GM23248 (cell line): ENCODE measurements around the gene GALNT10. TPM values are rescaled to one million over a fixed set of nuclear protein-coding genes. Genes with fewer than 3 reads are reported as not detected.

ENCODE experiments used
- DNase-seq: peaks from one replicate; pipeline ENCODE4 v3.0.0-alpha.2; 2015
- H2AFZ ChIP-seq: fragments of 200-600 bp; sonication (generic); 2 replicates; pipeline ENCODE4 v1.6.1; 2016; ENCODE audit warnings: antibody characterized with exemption
- H3F3A ChIP-seq: fragments of 200-600 bp; sonication (generic); 2 replicates; pipeline ENCODE4 v1.6.1; 2016; ENCODE audit warnings: mild to moderate bottlenecking, antibody characterized with exemption, mixed run types; ENCODE audit not compliant: insufficient read depth
- H3K27ac ChIP-seq: fragments of 200-600 bp; sonication (generic); 2 replicates; pipeline ENCODE4 v1.5.1; 2016; ENCODE audit warnings: mild to moderate bottlenecking
- H3K27me3 ChIP-seq: fragments of 200-600 bp; sonication (generic); replicated peaks from 2 replicates; pipeline ENCODE4 v1.6.1; 2016; ENCODE audit warnings: mild to moderate bottlenecking; ENCODE audit not compliant: insufficient read depth
- H3K36me3 ChIP-seq: fragments of 200-600 bp; sonication (generic); 2 replicates; pipeline ENCODE4 v1.6.1; 2016; ENCODE audit warnings: low read depth, mild to moderate bottlenecking
- H3K4me1 ChIP-seq: fragments of 200-600 bp; sonication (generic); 2 replicates; pipeline ENCODE4 v1.6.1; 2016; ENCODE audit warnings: mild to moderate bottlenecking; ENCODE audit not compliant: insufficient read depth
- H3K4me2 ChIP-seq: fragments of 200-600 bp; sonication (generic); one replicate; pipeline ENCODE4 v1.6.1; 2016; ENCODE audit warnings: mild to moderate bottlenecking; ENCODE audit not compliant: unreplicated experiment
- H3K4me3 ChIP-seq: fragments of 200-600 bp; sonication (generic); 2 replicates; pipeline ENCODE4 v1.5.1; 2016; ENCODE audit warnings: mild to moderate bottlenecking
- H3K79me2 ChIP-seq: fragments of 200-600 bp; sonication (generic); 2 replicates; pipeline ENCODE4 v1.6.1; 2016; ENCODE audit warnings: mild to moderate bottlenecking; ENCODE audit not compliant: insufficient read depth
- H3K9ac ChIP-seq: fragments of 200-600 bp; sonication (generic); 2 replicates; pipeline ENCODE4 v1.6.1; 2016; ENCODE audit warnings: mild to moderate bottlenecking
- H3K9me2 ChIP-seq: fragments of 200-600 bp; sonication (generic); 2 replicates; pipeline ENCODE4 v1.6.1; 2016; ENCODE audit warnings: mixed run types, mild to moderate bottlenecking, moderate library complexity; ENCODE audit not compliant: insufficient read depth
- H3K9me3 ChIP-seq: fragments of 200-600 bp; sonication (generic); one replicate; pipeline ENCODE4 v1.6.1; 2017; ENCODE audit warnings: low read depth
- H4K20me1 ChIP-seq: fragments of 200-600 bp; sonication (generic); 2 replicates; pipeline ENCODE4 v1.6.0; 2016; ENCODE audit not compliant: insufficient read depth
- EZH2 ChIP-seq: fragments of 200-600 bp; sonication (generic); IDR thresholded peaks from 2 replicates; pipeline ENCODE4 v1.6.1; 2018; ENCODE audit warnings: antibody characterized with exemption, mild to moderate bottlenecking; ENCODE audit not compliant: insufficient read depth, poor library complexity, severe bottlenecking
- EZH2phosphoT487 ChIP-seq: fragments of 200-600 bp; sonication (generic); IDR thresholded peaks from 2 replicates; pipeline ENCODE4 v1.6.1; 2018; ENCODE audit warnings: antibody characterized with exemption, moderate library complexity, mild to moderate bottlenecking, low read depth; ENCODE audit not compliant: insufficient read depth
- WGBS, 2 experiments: methylation state at CpG; one replicate each; pipeline ENCODE4 v1.1.6; 2015 to 2017; ENCODE audit warnings: low lambda C conversion rate in 2 of 2, low coverage in 1 of 2; ENCODE audit errors: missing lambda C conversion rate in 2 of 2; 5-methylcytosine and 5-hydroxymethylcytosine counted together
- in situ Hi-C: fragments of 300-500 bp; cut with MboI; formaldehyde crosslinking; loops from 2 replicates; pipeline ENCODE4 v1.15.0; 2020
- polyA plus RNA-seq: library from polyadenylated mRNA; unstranded; fragments of >200 nt; fragmentation: Nextera tagmentation; extraction: Ambion mirVana; gene quantifications from 2 replicates; pipeline ENCODE4 v1.2.1, GENCODE V29; 2016
- total RNA-seq: library from RNA; depleted of rRNA; stranded (reverse); fragments of >200 nt; shearing (Covaris generic); gene quantifications from 2 replicates; pipeline ENCODE4 v1.2.3, GENCODE V29; 2014

The GALNT10 gene
- total and polyA plus RNA-seq, 2 experiments from 2014 or later: 23.3 to 67.9 TPM

GRCh38 chr5:154172785-154173184 lies 17.7 kb upstream of the GALNT10 start:
- Histone ChIP-seq H3K9ac (no peak overlapping the region), H3K9me3 (no peaks in the 10 kb centered on the region), H3K79me2 (no peaks in the 10 kb centered on the region), H3K4me2 (no peak overlapping the region), H3K36me3 (no peaks in the 10 kb centered on the region), H2AFZ (no peak overlapping the region), H3K4me3 (no peak overlapping the region), H4K20me1 (no peaks in the 10 kb centered on the region), H3K9me2 (no peaks in the 10 kb centered on the region), H3K27ac (no peak overlapping the region), H3K27me3 (no peaks in the 10 kb centered on the region), H3F3A (no peaks in the 10 kb centered on the region), H3K4me1 (0 out of 2 replicates have a peak, but pooled peaks cover 3% of the 10 kb centered on the region)
- no peak for DNase-seq
- in situ Hi-C loops: loop anchor here (25.0 kb wide), 1 partner anchor 1635 kb away; no protein-coding TSS in a partner anchor
- TF ChIP-seq EZH2 (no peak), EZH2phosphoT487 (no peak)
- 76 to 79% methylated on average over 2 of the region's 2 CpGs for WGBS, 2 experiments

- no peak overlapping the region for H3K4me2 ChIP-seq
- H4K20me1 ChIP-seq: no peaks in the 10 kb centered on the region
- 0 out of 2 replicates have a peak, but pooled peaks cover 3% of the 10 kb centered on the region for H3K4me1 ChIP-seq
- no peak overlapping the region for H3K27ac ChIP-seq
- H2AFZ ChIP-seq: no peak overlapping the region
- TF ChIP-seq EZH2: no peak
- in situ Hi-C loops: loop anchor here (25.0 kb wide), 1 partner anchor 1637 kb away; no protein-coding TSS in a partner anchor
- no peaks in the 10 kb centered on the region for H3K79me2 ChIP-seq
- H3K4me3 ChIP-seq: no peak overlapping the region
- no peak overlapping the region for H3K9ac ChIP-seq
- H3K36me3 ChIP-seq: no peaks in the 10 kb centered on the region
- peak; percentile 45 for DNase-seq
- H3K9me2 ChIP-seq: no peaks in the 10 kb centered on the region
- no peaks in the 10 kb centered on the region for H3K9me3 ChIP-seq
- no peaks in the 10 kb centered on the region for H3K27me3 ChIP-seq
- no peaks in the 10 kb centered on the region for H3F3A ChIP-seq
- 81 to 95% methylated on average over 1 of the region's 1 CpG for WGBS, 2 experiments
Observed at GRCh38 chr5:154174091-154174490, 16.4 kb upstream of the GALNT10 start.

- Histone ChIP-seq H3K4me1 (0 out of 2 replicates have a peak, but pooled peaks cover 3% of the 10 kb centered on the region), H3K9ac (no peak overlapping the region), H3K4me2 (no peak overlapping the region), H3F3A (no peaks in the 10 kb centered on the region), H3K4me3 (no peak overlapping the region), H3K27ac (no peak overlapping the region), H2AFZ (no peak overlapping the region), H3K9me3 (no peaks in the 10 kb centered on the region), H3K9me2 (no peaks in the 10 kb centered on the region), H4K20me1 (no peaks in the 10 kb centered on the region), H3K79me2 (no peaks in the 10 kb centered on the region), H3K36me3 (no peaks in the 10 kb centered on the region), H3K27me3 (no peaks in the 10 kb centered on the region)
- 42 to 43% methylated on average over 2 of the region's 2 CpGs for WGBS, 2 experiments
- no peak for TF ChIP-seq EZH2phosphoT487
- TF ChIP-seq EZH2: no peak
- in situ Hi-C loops: loop anchor here (25.0 kb wide), 1 partner anchor 236 kb away; no protein-coding TSS in a partner anchor
- DNase-seq: peak; percentile 52
Observed at GRCh38 chr5:154176181-154176580, 14.4 kb upstream of the GALNT10 start.

DNA sequence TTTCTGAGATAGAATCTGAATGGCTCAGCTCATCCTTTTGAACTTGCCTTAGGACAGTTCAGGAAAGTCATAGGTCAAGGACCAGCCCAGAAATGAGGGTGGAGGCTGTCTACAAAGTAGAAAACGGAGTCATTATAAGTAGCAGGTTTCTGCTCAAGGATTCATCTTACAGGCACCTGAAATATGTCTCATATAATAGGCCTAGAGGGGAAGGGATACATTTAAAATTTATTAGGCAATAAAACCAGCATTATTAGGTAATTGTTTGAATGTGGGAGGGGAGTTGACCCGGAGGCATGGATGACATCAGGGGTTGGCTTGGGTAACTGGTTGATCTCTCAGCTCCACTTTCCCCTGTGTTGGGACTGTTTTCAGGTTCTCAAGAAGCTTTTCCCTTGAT lies 11.9 kb upstream of the GALNT10 start:
- 38 to 42% methylated on average over 2 of the region's 2 CpGs for WGBS, 2 experiments
- no peaks in the 10 kb centered on the region for H3K9me3 ChIP-seq
- in situ Hi-C loops: loop anchor here (25.0 kb wide), 1 partner anchor 234 kb away; no protein-coding TSS in a partner anchor
- no peaks in the 10 kb centered on the region for H3K27me3 ChIP-seq
- no peaks in the 10 kb centered on the region for H3F3A ChIP-seq
- H2AFZ ChIP-seq: no peak overlapping the region
- 0 out of 2 replicates have a peak, but pooled peaks cover 3% of the 10 kb centered on the region for H3K4me1 ChIP-seq
- H3K4me2 ChIP-seq: no peak overlapping the region
- no peak overlapping the region for H3K27ac ChIP-seq
- H3K9me2 ChIP-seq: no peaks in the 10 kb centered on the region
- no peak for DNase-seq
- H3K9ac ChIP-seq: no peak overlapping the region
- no peak for TF ChIP-seq EZH2phosphoT487
- no peaks in the 10 kb centered on the region for H4K20me1 ChIP-seq
- H3K4me3 ChIP-seq: no peak overlapping the region
- H3K79me2 ChIP-seq: no peaks in the 10 kb centered on the region
- no peaks in the 10 kb centered on the region for H3K36me3 ChIP-seq
